ENCODE results near the gene CAMSAP1.

DNA sequence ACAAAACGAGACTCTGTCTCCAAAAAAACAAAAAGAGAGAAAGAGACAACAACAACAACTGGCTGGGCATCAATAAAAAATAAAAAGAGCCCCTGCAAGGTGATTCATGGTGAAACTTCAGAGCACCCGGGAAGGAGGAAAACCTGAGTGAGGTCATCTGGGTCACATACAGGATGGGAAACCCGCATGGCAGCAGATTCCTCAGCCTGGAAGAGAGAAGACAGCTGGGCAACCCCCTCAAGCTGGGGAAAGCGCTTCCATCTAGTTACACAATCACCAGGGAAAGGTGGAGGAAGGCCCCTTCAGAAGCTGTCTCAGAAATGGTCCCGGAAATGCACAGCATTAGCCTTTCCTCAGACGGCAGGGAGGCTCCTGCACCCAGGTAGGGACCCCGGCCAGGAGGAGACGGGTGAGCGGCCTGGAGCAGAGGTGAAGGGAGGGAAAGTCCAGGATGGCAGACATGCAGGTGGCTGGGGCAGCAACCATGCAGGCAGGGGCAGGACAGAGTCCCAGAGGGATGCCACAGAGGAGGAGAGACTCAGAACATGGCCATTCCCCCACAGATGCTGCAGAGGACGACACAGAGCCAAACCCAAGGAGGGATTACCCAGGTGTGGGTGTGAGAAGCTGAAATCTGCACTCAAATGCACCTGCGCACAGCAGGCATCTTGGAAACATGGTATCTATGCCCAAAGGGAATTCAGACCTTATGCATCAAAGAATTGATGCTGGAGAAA lies 29.4 kb downstream of the CAMSAP1 start:
- TF ChIP-seq, protein P1, sequence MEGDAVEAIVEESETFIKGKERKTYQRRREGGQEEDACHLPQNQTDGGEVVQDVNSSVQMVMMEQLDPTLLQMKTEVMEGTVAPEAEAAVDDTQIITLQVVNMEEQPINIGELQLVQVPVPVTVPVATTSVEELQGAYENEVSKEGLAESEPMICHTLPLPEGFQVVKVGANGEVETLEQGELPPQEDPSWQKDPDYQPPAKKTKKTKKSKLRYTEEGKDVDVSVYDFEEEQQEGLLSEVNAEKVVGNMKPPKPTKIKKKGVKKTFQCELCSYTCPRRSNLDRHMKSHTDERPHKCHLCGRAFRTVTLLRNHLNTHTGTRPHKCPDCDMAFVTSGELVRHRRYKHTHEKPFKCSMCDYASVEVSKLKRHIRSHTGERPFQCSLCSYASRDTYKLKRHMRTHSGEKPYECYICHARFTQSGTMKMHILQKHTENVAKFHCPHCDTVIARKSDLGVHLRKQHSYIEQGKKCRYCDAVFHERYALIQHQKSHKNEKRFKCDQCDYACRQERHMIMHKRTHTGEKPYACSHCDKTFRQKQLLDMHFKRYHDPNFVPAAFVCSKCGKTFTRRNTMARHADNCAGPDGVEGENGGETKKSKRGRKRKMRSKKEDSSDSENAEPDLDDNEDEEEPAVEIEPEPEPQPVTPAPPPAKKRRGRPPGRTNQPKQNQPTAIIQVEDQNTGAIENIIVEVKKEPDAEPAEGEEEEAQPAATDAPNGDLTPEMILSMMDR (IDR thresholded peaks at IDR 0.05 in 8 of 11, conservative IDR thresholded peaks at IDR 0.05 in 3 of 11), result no peak
- TF ChIP-seq POLR2A (IDR thresholded peaks at IDR 0.05) (no peak), POLR2AphosphoS5 (IDR thresholded peaks at IDR 0.05) (no peak)
